Glutamatergic neuron (in vitro differentiated cells): ENCODE measurements around the gene PTPRN2. TPM values are rescaled to one million over a fixed set of nuclear protein-coding genes. Genes with fewer than 3 reads are reported as not detected.
A peak's percentile ranks its signal among the peaks of the same experiment; 100 is the strongest.
"Not testable (repeated sequence)": the region's sequence is repeated elsewhere in the genome, so short reads cannot be mapped to it uniquely, and the experiment has no call there.

Experiments used
- DNase-seq: peaks from one replicate; pipeline ENCODE4 v3.0.0; 2022
- H3K27ac Mint-ChIP-seq: one replicate; pipeline ENCODE4 v1.8.0; 2020; ENCODE audit warnings: mild to moderate bottlenecking, mixed read lengths, inconsistent platforms; ENCODE audit not compliant: unreplicated experiment
- H3K27me3 Mint-ChIP-seq: one replicate; pipeline ENCODE4 v1.8.0; 2020; ENCODE audit warnings: mild to moderate bottlenecking, moderate library complexity, mixed read lengths, inconsistent platforms; ENCODE audit not compliant: unreplicated experiment
- H3K36me3 Mint-ChIP-seq: one replicate; pipeline ENCODE4 v1.8.0; 2020; ENCODE audit warnings: mild to moderate bottlenecking, mixed read lengths, inconsistent platforms; ENCODE audit not compliant: unreplicated experiment
- H3K4me1 Mint-ChIP-seq: one replicate; pipeline ENCODE4 v1.8.0; 2020; ENCODE audit warnings: mild to moderate bottlenecking, low read depth, mixed read lengths, inconsistent platforms; ENCODE audit not compliant: unreplicated experiment
- H3K4me3 Mint-ChIP-seq: one replicate; pipeline ENCODE4 v1.8.0; 2020; ENCODE audit warnings: mild to moderate bottlenecking, mixed read lengths, inconsistent platforms; ENCODE audit not compliant: unreplicated experiment
- H3K9me3 Mint-ChIP-seq: one replicate; pipeline ENCODE4 v1.8.0; 2020; ENCODE audit warnings: mild to moderate bottlenecking, moderate library complexity, mixed read lengths, inconsistent platforms; ENCODE audit not compliant: unreplicated experiment
- total RNA-seq: library from RNA; stranded (reverse); fragmentation: NEBNext Ultra II Directional; extraction: Animal tissue kit (Norgen Biotek cat#: 25700); gene quantifications from one replicate; pipeline ENCODE4 v1.2.1, GENCODE V29; 2021; ENCODE audit not compliant: unreplicated experiment
- TF ChIP-seq, protein P1 (sequence below): fragments of 200-600 bp; sonication (generic); IDR thresholded peaks from one replicate; pipeline ENCODE4 v1.5.0; 2021; ENCODE audit not compliant: partially characterized antibody, unreplicated experiment

Gene PTPRN2
- total RNA-seq, 1 donor from 2014 or later: 49.0 TPM

DNA sequence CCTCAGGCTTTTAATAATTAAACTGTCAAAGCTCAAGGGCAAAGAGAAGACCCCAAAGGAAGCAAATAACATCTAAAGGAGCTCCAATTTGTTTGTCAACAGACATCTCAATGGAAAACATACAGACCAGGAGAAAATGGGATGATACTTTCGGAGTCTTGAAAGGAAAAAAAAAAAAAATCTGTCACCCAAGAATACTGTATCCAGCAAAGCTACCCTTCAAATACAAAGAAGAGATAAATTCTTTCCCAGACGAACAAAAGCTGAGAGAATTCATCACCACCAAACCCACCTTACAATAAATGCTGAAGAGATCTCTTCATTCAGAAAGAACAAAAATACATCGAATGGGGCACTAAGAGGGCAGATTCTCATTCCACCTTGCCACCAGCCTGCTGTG, 232.8 kb downstream of the PTPRN2 start:
- Mint-ChIP-seq H3K9me3 (peaks cover 13% of the 10 kb centered on the region), H3K27ac (no peak overlapping the region), H3K36me3 (peaks cover 22% of the 10 kb centered on the region), H3K27me3 (peaks cover 28% of the 10 kb centered on the region), H3K4me3 (no peak overlapping the region), H3K4me1 (peaks cover 8% of the 10 kb centered on the region)
- TF ChIP-seq, protein P1, sequence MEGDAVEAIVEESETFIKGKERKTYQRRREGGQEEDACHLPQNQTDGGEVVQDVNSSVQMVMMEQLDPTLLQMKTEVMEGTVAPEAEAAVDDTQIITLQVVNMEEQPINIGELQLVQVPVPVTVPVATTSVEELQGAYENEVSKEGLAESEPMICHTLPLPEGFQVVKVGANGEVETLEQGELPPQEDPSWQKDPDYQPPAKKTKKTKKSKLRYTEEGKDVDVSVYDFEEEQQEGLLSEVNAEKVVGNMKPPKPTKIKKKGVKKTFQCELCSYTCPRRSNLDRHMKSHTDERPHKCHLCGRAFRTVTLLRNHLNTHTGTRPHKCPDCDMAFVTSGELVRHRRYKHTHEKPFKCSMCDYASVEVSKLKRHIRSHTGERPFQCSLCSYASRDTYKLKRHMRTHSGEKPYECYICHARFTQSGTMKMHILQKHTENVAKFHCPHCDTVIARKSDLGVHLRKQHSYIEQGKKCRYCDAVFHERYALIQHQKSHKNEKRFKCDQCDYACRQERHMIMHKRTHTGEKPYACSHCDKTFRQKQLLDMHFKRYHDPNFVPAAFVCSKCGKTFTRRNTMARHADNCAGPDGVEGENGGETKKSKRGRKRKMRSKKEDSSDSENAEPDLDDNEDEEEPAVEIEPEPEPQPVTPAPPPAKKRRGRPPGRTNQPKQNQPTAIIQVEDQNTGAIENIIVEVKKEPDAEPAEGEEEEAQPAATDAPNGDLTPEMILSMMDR: no peak
- DNase-seq: no peak

GRCh38 chr7:158353606-158354570, 233.7 kb downstream of the PTPRN2 start:
- Mint-ChIP-seq H3K4me3 (no peak overlapping the region), H3K9me3 (peaks cover 10% of the 10 kb centered on the region), H3K27me3 (peaks cover 29% of the 10 kb centered on the region), H3K36me3 (peaks cover 22% of the 10 kb centered on the region), H3K27ac (no peak overlapping the region), H3K4me1 (peaks cover 8% of the 10 kb centered on the region)
- peak; percentile 53 for DNase-seq
- TF ChIP-seq, protein P1: peak; percentile 64

DNA sequence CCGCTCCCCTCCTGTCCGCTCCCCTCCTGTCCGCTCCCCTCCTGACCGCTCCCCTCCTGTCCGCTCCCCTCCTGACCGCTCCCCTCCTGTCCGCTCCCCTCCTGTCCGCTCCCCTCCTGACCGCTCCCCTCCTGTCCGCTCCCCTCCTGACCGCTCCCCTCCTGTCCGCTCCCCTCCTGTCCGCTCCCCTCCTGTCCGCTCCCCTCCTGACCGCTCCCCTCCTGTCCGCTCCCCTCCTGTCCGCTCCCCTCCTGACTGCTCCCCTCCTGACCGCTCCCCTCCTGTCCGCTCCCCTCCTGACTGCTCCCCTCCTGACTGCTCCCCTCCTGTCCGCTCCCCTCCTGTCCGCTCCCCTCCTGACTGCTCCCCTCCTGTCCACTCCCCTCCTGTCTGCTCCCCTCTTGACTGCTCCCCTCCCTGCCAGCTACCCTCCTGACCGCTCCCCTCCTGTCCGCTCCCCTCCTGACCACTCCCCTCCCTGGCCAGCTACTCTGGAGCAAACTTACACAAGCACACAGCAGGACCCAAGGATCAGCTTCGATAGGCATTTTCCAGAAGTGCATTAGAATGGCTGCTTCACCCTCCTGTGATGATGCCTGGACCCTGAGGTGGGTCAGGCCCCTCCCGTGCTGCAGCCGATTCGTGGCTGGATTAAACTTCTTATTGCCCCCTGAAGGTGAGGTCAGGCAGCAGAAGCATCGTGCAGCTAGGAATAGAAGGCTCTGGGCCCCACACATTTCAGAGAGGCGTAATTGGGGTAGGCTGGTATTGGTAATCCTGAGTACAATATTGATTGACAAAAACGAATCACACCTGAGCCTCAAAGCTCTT, 235.5 kb downstream of the PTPRN2 start:
- peak overlapping the region; percentile 56 for H3K27ac Mint-ChIP-seq
- not testable (repeated sequence) for H3K9me3 Mint-ChIP-seq

GRCh38 chr7:158351481-158351880, 236.1 kb downstream of the PTPRN2 start:
- Mint-ChIP-seq H3K27ac (no peak overlapping the region), H3K9me3 (peaks cover 9% of the 10 kb centered on the region), H3K36me3 (peaks cover 22% of the 10 kb centered on the region), H3K4me3 (peak overlapping the region; percentile 55), H3K27me3 (peaks cover 28% of the 10 kb centered on the region), H3K4me1 (peaks cover 5% of the 10 kb centered on the region)
- no peak for DNase-seq
- TF ChIP-seq, protein P1: no peak

More for the DNA sequence above, 235.5 kb downstream of the PTPRN2 start:
- peaks cover 22% of the 10 kb centered on the region for H3K36me3 Mint-ChIP-seq
- peaks cover 29% of the 10 kb centered on the region for H3K27me3 Mint-ChIP-seq
- not testable (repeated sequence) for H3K4me1 Mint-ChIP-seq, DNase-seq
- H3K4me3 Mint-ChIP-seq: peak overlapping the region; percentile 64

- Mint-ChIP-seq H3K36me3 (peaks cover 22% of the 10 kb centered on the region), H3K4me1 (peaks cover 5% of the 10 kb centered on the region), H3K9me3 (peaks cover 9% of the 10 kb centered on the region), H3K4me3 (no peak overlapping the region), H3K27ac (no peak overlapping the region), H3K27me3 (peaks cover 26% of the 10 kb centered on the region)
- no peak for DNase-seq
- TF ChIP-seq, protein P1: no peak
Measured at GRCh38 chr7:158351051-158351450, 236.6 kb downstream of the PTPRN2 start.
